GM18507 (cell line): ENCODE data around the gene VTI1A.

ENCODE experiments used
- DNase-seq: peaks from one replicate; pipeline ENCODE4 v3.0.0; 2011; ENCODE audit warnings: low read depth; ENCODE audit not compliant: insufficient read length; ENCODE audit errors: extremely low spot score
- FAIRE-seq: peaks from 2 replicates; lab custom pipeline; 2011; peaks lifted over from hg19 to GRCh38; lab: Jason Lieb, UNC

Gene VTI1A

GRCh38 chr10:112763916-112764520 lies 317.0 kb downstream of the VTI1A start:
- FAIRE-seq: no peak

GRCh38 chr10:112765717-112766235 lies 318.8 kb downstream of the VTI1A start:
- no peak for FAIRE-seq
- no peak for DNase-seq

More at GRCh38 chr10:112763916-112764520, 317.0 kb downstream of the VTI1A start:
- DNase-seq: no peak

GRCh38 chr10:112766636-112767035 lies 319.6 kb downstream of the VTI1A start:
- no peak for FAIRE-seq
- no peak for DNase-seq

- FAIRE-seq (no peak), DNase-seq (no peak)
Observed at GRCh38 chr10:112767156-112767555, 320.1 kb downstream of the VTI1A start.

GRCh38 chr10:112768121-112768520 lies 321.1 kb downstream of the VTI1A start:
- DNase-seq (no peak), FAIRE-seq (no peak)

GRCh38 chr10:112769081-112769480 lies 322.1 kb downstream of the VTI1A start:
- DNase-seq (no peak), FAIRE-seq (no peak)

GRCh38 chr10:112769611-112770370 lies 322.8 kb downstream of the VTI1A start:
- FAIRE-seq (no peak), DNase-seq (no peak)

- FAIRE-seq (no peak), DNase-seq (no peak)
Observed at GRCh38 chr10:112771733-112772132, 324.7 kb downstream of the VTI1A start.

- no peak for DNase-seq
- FAIRE-seq: no peak
Observed at GRCh38 chr10:112773783-112774182, 326.8 kb downstream of the VTI1A start.

- no peak for DNase-seq
- no peak for FAIRE-seq
Observed at GRCh38 chr10:112774210-112774609, 327.2 kb downstream of the VTI1A start.

GRCh38 chr10:112774798-112775197 lies 327.8 kb downstream of the VTI1A start:
- FAIRE-seq: no peak
- no peak for DNase-seq

GRCh38 chr10:112775381-112775780 lies 328.4 kb downstream of the VTI1A start:
- no peak for FAIRE-seq

GRCh38 chr10:112775892-112776674 lies 329.1 kb downstream of the VTI1A start:
- FAIRE-seq: no peak
- no peak for DNase-seq

More at GRCh38 chr10:112775381-112775780, 328.4 kb downstream of the VTI1A start:
- no peak for DNase-seq

- DNase-seq: no peak
- FAIRE-seq: no peak
Observed at GRCh38 chr10:112778579-112778978, 331.6 kb downstream of the VTI1A start.

GRCh38 chr10:112779025-112779770 lies 332.2 kb downstream of the VTI1A start:
- no peak for FAIRE-seq
- no peak for DNase-seq

- FAIRE-seq: no peak
Observed at GRCh38 chr10:112782200-112782907, 335.3 kb downstream of the VTI1A start.

GRCh38 chr10:112783351-112784021 lies 336.5 kb downstream of the VTI1A start:
- FAIRE-seq (no peak), DNase-seq (no peak)

More at GRCh38 chr10:112782200-112782907, 335.3 kb downstream of the VTI1A start:
- DNase-seq: no peak

- no peak for FAIRE-seq
- DNase-seq: no peak
Observed at GRCh38 chr10:112784022-112784461, 337.0 kb downstream of the VTI1A start.
